Gastrocnemius medialis (tissue), 4 donors: Measurements from ENCODE around the gene JAML. TPM values are rescaled to one million over a fixed set of nuclear protein-coding genes. Genes with fewer than 3 reads are reported as not detected.
A peak's percentile ranks its signal among the peaks of the same experiment; 100 is the strongest.

Experiments used
- ATAC-seq, 2 donors: fragments of 150-250 bp; one replicate each; pipeline ENCODE4 v1.9.1; 2016
- DNase-seq, 2 donors: peaks; one replicate each; pipeline ENCODE4 v3.0.0-alpha.2; 2019
- H3K27ac ChIP-seq, 4 donors: fragments of 200-600 bp; sonication (generic); 1 replicate in 1 of 4; 2 replicates in 3 of 4; pipeline ENCODE4 v1.5.1; 2016 to 2018; ENCODE audit warnings: mild to moderate bottlenecking in 2 of 4, moderate library complexity in 1 of 4
- H3K27me3 ChIP-seq, 3 donors: fragments of 200-600 bp; sonication (generic) in 2 of 3; 1 replicate in 1 of 3; 2 replicates in 2 of 3; pipeline versions ENCODE4 v1.5.1 to v1.6.0; 2016 to 2019; ENCODE audit warnings: mild to moderate bottlenecking in 1 of 3, moderate library complexity in 1 of 3
- H3K36me3 ChIP-seq, 2 donors: fragments of 200-600 bp; sonication (generic) in 1 of 2; one replicate each; pipeline ENCODE4 v1.5.1; 2017 to 2018
- H3K4me1 ChIP-seq, 2 donors: fragments of 200-600 bp; sonication (generic) in 1 of 2; one replicate each; pipeline ENCODE4 v1.5.1; 2016 to 2017; ENCODE audit warnings: mild to moderate bottlenecking in 2 of 2
- H3K4me3 ChIP-seq, 4 donors: fragments of 200-600 bp; sonication (generic) in 3 of 4; 1 replicate in 1 of 4; 2 replicates in 3 of 4; pipeline ENCODE4 v1.5.1; 2016 to 2019; ENCODE audit warnings: mild to moderate bottlenecking in 2 of 4
- H3K9me3 ChIP-seq, 3 donors: fragments of 200-600 bp; sonication (generic) in 2 of 3; 1 replicate in 1 of 3; 2 replicates in 2 of 3; pipeline ENCODE4 v1.5.1; 2016 to 2019
- CTCF ChIP-seq, 5 experiments: fragments of 450-650 bp in 3 of 5; fragments of 200-600 bp in 2 of 5; sonication (generic) in 2 of 5; IDR thresholded peaks in 4 of 5; conservative IDR thresholded peaks in 1 of 5; 1 replicate in 4 of 5; 2 replicates in 1 of 5; pipeline ENCODE4 v1.5.1; 2016 to 2019; ENCODE audit warnings: antibody characterized with exemption in 5 of 5, mild to moderate bottlenecking in 3 of 5, moderate library complexity in 3 of 5
- POLR2A ChIP-seq, 2 donors: fragments of 450-650 bp; IDR thresholded peaks; one replicate each; pipeline ENCODE4 v1.6.1; 2017; ENCODE audit warnings: antibody characterized with exemption in 2 of 2, mild to moderate bottlenecking in 2 of 2, moderate library complexity in 2 of 2
- in situ Hi-C, 4 donors: fragments of 200-750 bp; cut with MboI; loops; one replicate each; pipeline versions ENCODE4 v1.15.0 to v1.8.0; 2017; ENCODE audit warnings: low sequenced_read_pairs in 4 of 4
- intact Hi-C: fragments of 100-400 bp; cut with DNase I; formaldehyde crosslinking; loops from one replicate; pipeline ENCODE4 v1.15.1; 2023; ENCODE audit warnings: low total_unique reads
- total RNA-seq, 4 donors: library from RNA; depleted of rRNA; stranded (reverse); fragments of >200 nt; gene quantifications; one replicate each; pipeline versions ENCODE4 v1.1.0 to v1.2.3, GENCODE V29; 2016

JAML gene
- total RNA-seq, 4 donors from 2014 or later, result 0.82 to 1.2 (median 0.91) TPM; not detected in 1

- Histone ChIP-seq H3K27me3 (peaks cover 0 to 11% (median 0%) of the 10 kb centered on the region in 3 donors), H3K4me3 (peak overlapping the region in 3 of 4 donors; percentile 13 to 71 (median 65)), H3K27ac (peak overlapping the region in 3 of 4 donors; percentile 63 to 81 (median 75)), H3K36me3 (no peaks in the 10 kb centered on the region), H3K4me1 (peaks cover 39 to 45% of the 10 kb centered on the region in 2 donors), H3K9me3 (no peaks in the 10 kb centered on the region)
- ATAC-seq (no peak), DNase-seq (no peak)
- no peak for TF ChIP-seq CTCF (IDR thresholded peaks at IDR 0.05 in 4 of 5, conservative IDR thresholded peaks at IDR 0.05 in 1 of 5)
- no peak for TF ChIP-seq POLR2A (IDR thresholded peaks at IDR 0.05)
- intact Hi-C loops, result no loop called here
- in situ Hi-C loops, result no loop called here
Measured at GRCh38 chr11:118151431-118151830, 73.4 kb downstream of the JAML start.

DNA sequence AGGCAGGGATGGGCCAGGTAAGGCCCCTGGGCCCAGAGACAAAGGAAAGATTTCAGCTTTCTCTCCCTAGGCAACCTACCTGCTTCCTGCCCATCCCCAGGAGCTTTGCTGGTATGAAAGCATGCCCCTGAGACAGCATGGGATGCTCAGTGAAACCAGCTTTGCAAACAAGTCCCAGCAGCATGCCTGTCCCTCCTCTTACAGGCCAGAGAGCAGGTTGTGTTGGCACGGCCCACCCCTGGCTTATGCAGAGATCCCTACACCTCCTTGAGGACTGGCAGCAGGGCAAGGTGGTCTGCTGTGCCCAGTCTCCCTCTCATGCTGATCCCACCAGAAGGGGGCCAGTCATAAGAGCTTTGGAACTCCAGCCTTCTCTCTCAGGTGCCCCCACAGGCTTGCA, 75.3 kb downstream of the JAML start:
- Histone ChIP-seq H3K27ac (peak overlapping the region in 3 of 4 donors; percentile 70 to 86 (median 70)), H3K36me3 (no peaks in the 10 kb centered on the region), H3K4me1 (peaks cover 31 to 36% of the 10 kb centered on the region in 2 donors), H3K27me3 (peaks cover 0 to 8% (median 0%) of the 10 kb centered on the region in 3 donors), H3K9me3 (no peaks in the 10 kb centered on the region), H3K4me3 (no peak overlapping the region)
- DNase-seq, result no peak
- no peak for TF ChIP-seq POLR2A (IDR thresholded peaks at IDR 0.05)
- TF ChIP-seq CTCF (IDR thresholded peaks at IDR 0.05 in 4 of 5, conservative IDR thresholded peaks at IDR 0.05 in 1 of 5), result no peak
- no peak for ATAC-seq
- in situ Hi-C loops (loop anchor here in 2 of 4 donors (5.0 to 10.0 kb wide), 2 partner anchors 335 to 338 kb away; no protein-coding TSS in a partner anchor), intact Hi-C loops (loop anchor here (5.0 to 10.0 kb wide), 2 partner anchors 203 to 415 kb away; partner anchors contain the start of gene IFT46)

DNA sequence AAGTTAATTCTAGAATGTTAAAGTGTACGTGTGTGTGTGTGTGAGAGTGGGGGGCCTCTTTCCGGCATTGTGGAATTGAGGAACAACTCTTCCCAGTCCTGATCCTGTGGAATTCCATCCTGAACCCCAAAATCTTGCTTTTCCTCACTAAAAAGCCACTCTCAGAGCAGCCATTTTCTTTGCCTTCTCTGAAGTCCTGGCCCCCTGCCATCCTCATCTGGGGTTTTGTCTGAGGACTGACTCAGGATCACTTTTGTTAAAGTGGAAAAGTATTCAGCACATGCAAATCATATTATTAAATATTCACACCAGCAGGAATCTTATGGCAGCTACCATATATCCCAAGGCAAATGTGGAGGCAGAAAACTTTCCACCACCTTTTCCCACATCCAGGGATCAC, 76.0 kb downstream of the JAML start:
- Histone ChIP-seq H3K36me3 (no peaks in the 10 kb centered on the region), H3K9me3 (no peaks in the 10 kb centered on the region), H3K4me1 (peaks cover 28 to 36% of the 10 kb centered on the region in 2 donors), H3K27me3 (peaks cover 0 to 8% (median 0%) of the 10 kb centered on the region in 3 donors), H3K4me3 (no peak overlapping the region), H3K27ac (peak overlapping the region in 3 of 4 donors; percentile 70 to 86 (median 70))
- in situ Hi-C loops, result loop anchor here in 2 of 4 donors (5.0 to 10.0 kb wide), 2 partner anchors 336 to 338 kb away; no protein-coding TSS in a partner anchor
- TF ChIP-seq POLR2A (IDR thresholded peaks at IDR 0.05), result no peak
- TF ChIP-seq CTCF (IDR thresholded peaks at IDR 0.05 in 4 of 5, conservative IDR thresholded peaks at IDR 0.05 in 1 of 5), result no peak
- intact Hi-C loops, result loop anchor here (5.0 to 10.0 kb wide), 2 partner anchors 203 to 416 kb away; partner anchors contain the start of gene IFT46
- DNase-seq (no peak), ATAC-seq (no peak)

DNA sequence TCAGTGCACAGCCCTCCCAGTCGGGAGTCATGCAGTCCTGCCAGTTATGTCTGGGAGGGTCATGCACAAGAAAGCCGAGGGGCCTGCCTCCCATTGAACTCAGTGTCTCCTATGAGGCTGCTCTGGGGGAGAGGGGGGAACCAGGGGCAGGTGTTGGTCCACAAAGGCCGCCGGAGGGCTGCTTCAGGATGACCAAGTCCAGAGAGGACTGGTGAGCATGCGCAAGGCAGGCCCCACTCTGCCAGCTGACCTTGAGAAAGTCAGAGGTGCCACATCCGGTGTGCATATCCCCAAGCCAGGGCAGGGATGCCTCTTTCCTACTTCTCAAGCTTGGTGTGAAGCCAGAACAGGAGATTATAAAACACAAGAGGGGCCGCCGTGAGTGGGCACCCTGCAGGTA, 76.6 kb downstream of the JAML start:
- DNase-seq (no peak), ATAC-seq (no peak)
- peaks cover 25 to 31% of the 10 kb centered on the region in 2 donors for H3K4me1 ChIP-seq
- peaks cover 0 to 8% (median 0%) of the 10 kb centered on the region in 3 donors for H3K27me3 ChIP-seq
- H3K36me3 ChIP-seq, result no peaks in the 10 kb centered on the region
- intact Hi-C loops, result loop anchor here (5.0 to 10.0 kb wide), 2 partner anchors 204 to 417 kb away; partner anchors contain the start of gene IFT46
- peak overlapping the region in 3 of 4 donors; percentile 70 to 86 (median 70) for H3K27ac ChIP-seq
- no peak for TF ChIP-seq POLR2A (IDR thresholded peaks at IDR 0.05)
- no peak for TF ChIP-seq CTCF (IDR thresholded peaks at IDR 0.05 in 4 of 5, conservative IDR thresholded peaks at IDR 0.05 in 1 of 5)
- in situ Hi-C loops, result loop anchor here in 2 of 4 donors (5.0 to 10.0 kb wide), 2 partner anchors 337 to 339 kb away; no protein-coding TSS in a partner anchor
- no peaks in the 10 kb centered on the region for H3K9me3 ChIP-seq
- H3K4me3 ChIP-seq, result no peak overlapping the region
